GM19239 (cell line): ENCODE measurements around the gene SLC13A2.

Experiments used
- DNase-seq: peaks from one replicate; pipeline ENCODE4 v3.0.0; 2011; ENCODE audit warnings: low spot score; ENCODE audit not compliant: insufficient read length
- FAIRE-seq: peaks from 2 replicates; lab custom pipeline; 2011; peaks lifted over from hg19 to GRCh38; lab: Jason Lieb, UNC

Gene SLC13A2

GRCh38 chr17:28530926-28531325 lies 57.5 kb downstream of the SLC13A2 start:
- FAIRE-seq (no peak), DNase-seq (no peak)

DNA sequence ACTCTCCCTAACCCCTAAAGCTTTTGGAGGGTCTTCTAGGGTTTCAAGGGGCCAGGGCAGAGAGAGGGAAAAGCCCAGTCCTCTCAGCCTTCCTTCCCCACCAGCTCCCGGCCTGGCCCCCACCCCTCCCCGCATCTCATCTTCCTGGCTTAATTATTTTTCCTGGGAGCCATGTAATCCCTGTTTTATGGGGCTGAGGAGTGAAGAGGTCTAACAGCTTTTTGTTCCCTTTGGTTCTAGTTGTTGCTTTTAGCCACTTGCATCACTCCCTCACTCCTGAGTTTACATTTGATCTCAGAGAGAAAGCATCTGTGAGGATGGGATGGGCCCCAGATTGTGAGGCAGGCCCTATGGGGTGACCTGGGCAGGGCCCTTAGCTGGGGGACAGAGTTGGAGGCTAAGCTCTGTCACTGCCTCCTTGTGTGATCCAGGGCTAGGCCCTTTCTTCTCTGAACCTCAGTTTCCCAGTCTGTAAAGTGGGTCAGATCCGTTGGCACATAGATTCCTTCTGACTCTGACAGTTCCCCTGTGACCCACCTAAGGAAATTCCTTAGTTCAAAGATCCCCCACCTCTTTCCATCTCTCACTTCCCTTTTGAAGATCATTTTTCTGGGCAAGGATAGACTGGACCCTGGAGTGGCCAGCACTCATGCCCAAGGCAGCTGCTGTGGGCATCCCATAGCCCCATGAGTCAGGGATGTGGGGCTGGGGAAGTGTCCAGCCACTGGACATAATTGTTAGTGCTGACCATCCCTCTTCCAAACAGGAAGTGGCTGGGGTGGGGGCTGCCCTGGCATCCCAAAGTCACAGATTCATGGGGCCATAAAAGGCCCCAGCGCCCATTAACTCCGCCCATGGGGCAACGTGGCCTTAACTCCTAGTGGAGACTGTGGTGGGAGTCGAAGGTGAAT lies 58.9 kb downstream of the SLC13A2 start:
- DNase-seq, result no peak
- FAIRE-seq, result no peak

DNA sequence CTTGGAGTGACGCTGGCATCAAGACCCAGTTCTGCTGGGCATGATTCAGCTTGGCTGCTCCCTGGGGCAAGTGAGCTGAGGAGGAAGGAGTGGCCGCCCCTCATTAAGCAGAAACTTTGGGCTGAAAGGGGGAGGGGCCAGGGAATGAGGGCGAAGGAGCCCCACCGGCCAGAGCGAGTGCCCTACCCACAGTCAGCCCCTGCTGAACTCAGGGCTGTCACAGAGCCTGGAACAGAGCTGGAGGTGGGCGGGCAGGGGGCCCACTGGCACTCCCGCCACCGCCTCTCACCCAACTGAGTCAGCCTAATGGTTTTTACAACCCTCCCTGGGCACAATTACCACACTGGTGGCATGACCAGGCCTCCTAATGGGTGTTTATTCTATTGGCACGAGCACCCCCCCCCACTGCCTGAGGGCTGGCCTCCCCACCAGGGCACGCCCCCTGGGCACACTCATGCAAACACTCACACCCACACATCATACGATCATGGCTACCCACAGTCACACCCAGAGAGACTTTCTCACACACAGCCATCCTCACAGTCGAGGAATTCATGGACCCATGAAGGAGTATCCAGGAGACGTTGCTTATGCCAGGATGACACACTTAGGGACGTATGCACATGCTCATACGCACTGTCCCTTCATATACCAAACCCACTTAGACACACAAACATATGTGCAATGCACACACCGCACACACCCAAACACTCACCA lies 59.8 kb downstream of the SLC13A2 start:
- DNase-seq (no peak), FAIRE-seq (no peak)

DNA sequence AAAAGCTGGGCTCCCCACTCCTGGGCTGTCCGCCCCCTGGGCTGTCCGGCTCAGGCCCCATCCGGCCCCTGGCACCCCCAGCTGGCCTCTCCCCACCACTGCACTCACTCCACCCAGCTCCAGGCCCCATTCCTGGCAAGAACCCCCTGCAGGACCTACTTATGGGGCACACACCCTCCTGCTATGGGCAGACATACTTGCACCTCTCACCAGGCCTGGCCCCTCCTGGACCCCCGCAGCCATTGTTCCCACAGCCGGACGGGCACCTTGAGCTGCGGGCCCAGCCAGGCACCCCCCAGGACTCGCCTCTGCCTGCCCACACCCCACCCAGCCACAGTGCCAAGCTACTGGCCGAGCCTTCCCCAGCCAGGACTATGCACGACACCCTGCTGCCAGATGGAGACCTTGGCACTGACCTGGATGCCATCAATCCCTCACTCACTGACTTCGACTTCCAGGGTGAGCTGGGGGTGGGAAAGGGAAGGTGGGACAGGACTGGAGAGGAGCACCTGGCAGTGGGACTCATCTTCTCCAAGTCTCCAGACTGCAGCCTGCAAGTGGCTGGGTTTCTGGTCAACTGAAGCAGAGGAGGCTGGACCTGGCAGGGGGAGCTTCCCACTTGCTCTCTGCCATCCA lies 61.4 kb downstream of the SLC13A2 start:
- FAIRE-seq (no peak), DNase-seq (no peak)

DNA sequence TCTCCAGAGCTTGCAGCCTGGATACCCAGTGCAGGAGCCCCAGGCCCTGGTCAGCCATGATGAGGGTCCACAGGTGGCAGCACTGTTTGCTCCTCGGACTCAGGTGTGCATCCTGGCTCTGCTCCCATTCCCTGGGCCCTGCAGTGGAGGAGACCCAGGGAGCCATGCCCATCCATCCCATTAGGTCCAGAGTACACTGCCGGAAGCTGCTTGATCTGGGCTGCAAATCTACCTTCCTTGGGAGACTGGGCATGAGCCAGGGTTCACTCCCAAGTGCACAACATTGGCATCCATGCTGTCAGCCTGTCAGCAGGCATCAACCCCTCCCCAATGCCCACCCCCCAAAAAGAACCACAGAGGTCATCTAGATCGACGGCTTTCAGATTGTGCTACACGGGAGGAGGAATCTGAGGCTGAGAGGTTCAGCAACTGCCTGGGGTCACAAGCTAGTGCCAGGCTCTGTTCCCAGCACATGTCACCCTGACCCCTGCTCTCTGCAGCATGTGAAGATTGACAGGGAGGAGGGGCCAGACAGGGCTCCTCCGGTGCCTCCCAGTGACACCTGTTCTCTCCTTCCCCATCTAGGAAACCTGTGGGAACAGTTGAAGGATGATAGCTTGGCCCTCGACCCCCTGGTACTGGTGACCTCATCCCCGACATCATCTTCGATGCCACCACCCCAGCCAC lies 63.2 kb downstream of the SLC13A2 start:
- DNase-seq (no peak), FAIRE-seq (no peak)

DNA sequence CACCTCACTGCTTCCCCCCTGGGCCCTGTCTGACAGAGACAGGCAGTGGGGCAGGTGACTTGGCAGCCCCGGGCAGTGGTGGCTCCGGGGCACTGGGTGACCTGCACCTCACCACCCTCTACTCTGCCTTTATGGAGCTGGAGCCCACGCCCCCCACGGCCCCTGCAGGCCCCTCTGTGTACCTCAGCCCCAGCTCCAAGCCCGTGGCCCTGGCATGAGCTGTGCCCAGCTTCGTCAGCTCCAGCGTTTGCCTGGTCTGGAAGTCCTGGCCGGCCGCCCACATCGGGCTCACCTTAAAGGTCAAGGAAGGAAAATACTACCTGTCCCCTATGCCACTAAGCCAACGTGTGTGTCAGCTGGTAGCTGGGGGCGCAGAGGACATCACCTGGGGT lies 63.8 kb downstream of the SLC13A2 start:
- FAIRE-seq (no peak), DNase-seq (no peak)

DNA sequence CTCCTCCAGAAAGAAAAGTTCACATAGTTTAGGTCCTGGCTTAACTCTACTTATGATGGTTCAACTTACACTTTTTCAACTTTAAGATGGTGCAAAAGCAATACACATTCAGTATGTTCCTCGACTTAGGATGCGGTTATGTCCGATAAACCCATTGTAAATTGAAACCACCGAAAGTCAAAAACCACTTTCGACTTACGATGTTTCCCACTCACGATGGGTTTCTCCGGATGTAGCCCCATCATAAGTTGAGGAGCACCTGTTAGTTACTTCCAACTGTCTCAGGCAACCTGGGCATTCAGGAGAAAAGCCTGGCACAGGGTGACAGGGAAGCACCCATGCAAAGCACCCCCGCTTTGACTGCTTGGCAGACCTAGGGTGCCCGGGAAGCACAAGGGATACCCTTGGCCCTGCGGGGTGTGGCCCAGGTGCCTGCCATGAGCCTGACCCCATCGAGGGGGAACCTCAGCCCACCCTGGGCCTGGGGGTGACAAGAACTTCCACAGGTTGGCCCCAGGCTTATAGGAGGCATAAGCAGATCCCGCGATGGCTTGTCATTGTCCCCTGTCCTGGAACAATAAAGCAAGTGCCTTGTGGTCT lies 65.0 kb downstream of the SLC13A2 start:
- DNase-seq (no peak), FAIRE-seq (no peak)

GRCh38 chr17:28540231-28540630 lies 66.8 kb downstream of the SLC13A2 start:
- FAIRE-seq (no peak), DNase-seq (no peak)

- no peak for DNase-seq
- FAIRE-seq, result no peak
These were observed 68.0 kb downstream of the SLC13A2 start for GRCh38 chr17:28541439-28541838.

DNA sequence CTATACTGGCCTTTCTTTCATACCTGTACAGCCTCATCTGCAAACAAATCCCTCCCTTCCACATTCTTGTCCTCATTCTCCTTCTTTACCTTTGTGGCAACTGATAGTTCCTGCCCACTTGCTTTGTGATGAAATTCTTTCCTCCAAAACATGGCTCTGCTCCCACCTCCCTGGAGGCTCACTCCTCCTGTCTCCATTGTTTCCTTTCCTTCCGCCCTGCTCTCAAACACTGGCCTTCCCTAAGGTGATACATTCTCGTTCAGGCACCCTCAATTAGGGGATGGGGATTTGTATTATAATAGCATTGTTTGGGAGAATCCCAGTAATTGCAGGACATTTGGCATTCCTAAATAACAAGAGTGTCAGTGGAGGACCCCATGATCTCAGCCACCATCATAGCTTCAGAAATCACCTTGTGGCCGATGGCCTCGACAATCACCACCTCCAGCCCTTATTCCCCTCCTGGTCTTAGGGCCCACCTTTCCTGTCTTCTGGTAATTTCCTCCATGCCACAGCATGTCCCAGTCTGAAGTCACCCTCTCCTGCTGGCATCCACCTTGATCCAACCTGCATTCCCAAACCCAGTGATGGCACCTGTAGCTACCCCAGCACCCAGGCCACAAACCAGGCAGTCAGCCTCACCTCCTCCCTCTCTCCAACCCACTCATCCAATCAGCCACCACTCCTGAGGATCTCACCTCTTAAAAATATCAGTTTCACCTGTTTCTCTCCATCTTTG lies 71.1 kb downstream of the SLC13A2 start:
- FAIRE-seq, result no peak
- DNase-seq, result no peak

DNA sequence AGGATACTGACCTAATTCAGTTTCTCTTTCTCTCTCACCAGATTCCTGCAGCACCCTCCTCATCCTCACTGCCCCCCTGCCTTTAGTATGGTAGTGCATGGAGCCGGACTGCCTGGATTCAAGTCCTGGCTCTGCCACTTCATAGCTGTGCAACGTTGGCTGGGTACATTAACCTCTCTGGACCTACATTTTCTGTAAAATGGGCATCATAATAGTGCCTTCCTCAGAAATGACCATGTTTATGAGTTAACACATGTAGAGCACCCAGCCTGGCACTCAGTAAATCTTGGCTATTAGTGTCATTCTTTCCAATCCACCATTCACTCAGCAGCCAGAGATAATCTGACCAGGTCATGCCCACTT lies 71.7 kb downstream of the SLC13A2 start:
- FAIRE-seq (no peak), DNase-seq (no peak)

DNA sequence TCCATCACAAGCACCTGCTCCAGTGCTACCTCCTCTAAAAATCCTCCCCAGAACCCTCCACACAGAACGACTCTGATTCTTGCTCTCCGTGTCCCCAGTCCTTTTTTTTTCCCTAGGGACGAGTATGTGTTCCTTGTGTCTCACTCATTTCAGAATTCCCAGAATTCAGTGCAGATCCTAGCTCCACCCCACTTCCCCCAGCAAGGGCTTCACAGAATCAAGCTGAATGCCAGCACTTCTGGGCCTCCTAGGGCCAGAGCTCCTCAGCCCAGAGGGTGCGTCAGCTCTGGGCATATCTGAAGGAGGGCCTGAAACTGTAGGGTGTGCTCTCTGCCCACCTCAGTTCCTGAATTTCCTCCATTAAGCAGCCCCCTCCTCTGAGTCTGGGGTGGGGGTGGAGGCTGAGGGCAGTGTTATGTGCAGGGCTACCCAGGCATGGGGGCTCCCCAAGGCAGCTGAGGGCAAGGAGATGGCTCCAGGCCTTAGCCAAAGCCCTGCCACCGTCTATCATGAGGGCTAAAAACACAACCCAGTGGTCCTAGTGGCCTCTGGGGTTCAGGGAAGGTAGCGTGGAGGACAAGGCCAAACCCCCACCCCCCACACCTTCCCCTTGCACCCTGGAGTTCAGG lies 72.5 kb downstream of the SLC13A2 start:
- FAIRE-seq (no peak), DNase-seq (no peak)

- FAIRE-seq (no peak), DNase-seq (no peak)
These were observed 73.7 kb downstream of the SLC13A2 start for GRCh38 chr17:28547096-28547622.
